K562 (cell line): ENCODE measurements around the gene PRSS8. TPM values are rescaled to one million over a fixed set of nuclear protein-coding genes. Genes with fewer than 3 reads are reported as not detected.
A peak's percentile ranks its signal among the peaks of the same experiment; 100 is the strongest.

ENCODE experiments used
- ATAC-seq: fragments of 200-7000 bp; cut with Tn5 transposase; 3 replicates; pipeline ENCODE4 v1.9.1; 2020; ENCODE audit warnings: moderate library complexity
- BruUV-seq: library from RNA; stranded (reverse); fragments of 400-500 nt; replicated peaks from 2 replicates; lab custom pipeline; 2021; lab: Mats Ljungman, UMichigan
- CTCF ChIA-PET: fragments of 300-600 bp; formaldehyde crosslinking; extraction: SDS; loops from one replicate; lab custom pipeline; 2021; ENCODE audit warnings: low intra/inter-chr PET ratio; lab: Yijun Ruan, JAX
- POLR2A ChIA-PET: fragments of 300-600, 350-650 bp; sonication (Branson Sonifier 250); formaldehyde crosslinking; extraction: SDS; loops from one replicate; lab custom pipeline; 2021; ENCODE audit warnings: antibody characterized with exemption, inconsistent platforms; lab: Yijun Ruan, JAX
- DNase-seq, 4 experiments: peaks; one replicate each; pipeline versions ENCODE4 v3.0.0 to v3.0.0-alpha.2; 2011 to 2018; ENCODE audit warnings: low spot score in 3 of 4, mixed read lengths in 3 of 4; ENCODE audit errors: extremely low read depth in 1 of 4
- FAIRE-seq: peaks from 2 replicates; lab custom pipeline; 2011; peaks lifted over from hg19 to GRCh38; lab: Jason Lieb, UNC
- H2AFZ ChIP-seq: 2 replicates; pipeline ENCODE4 v1.6.0; 2011; ENCODE audit warnings: low read depth, low read length, control low read depth, inconsistent platforms
- H3K27ac ChIP-seq: fragments of 200-600 bp; 3 replicates; pipeline ENCODE4 v1.8.0; 2011; ENCODE audit warnings: low read depth, mild to moderate bottlenecking, control low read depth, inconsistent platforms, low read length, moderate library complexity, mixed read lengths; ENCODE audit errors: extremely low read depth
- H3K27me3 ChIP-seq, 2 experiments: fragments of 300-600 bp in 1 of 2; 2 replicates in 1 of 2; 3 replicates in 1 of 2; pipeline versions ENCODE4 v1.6.0 to v1.8.0; 2011; ENCODE audit warnings: inconsistent platforms in 2 of 2, low read length in 2 of 2, mild to moderate bottlenecking in 1 of 2, mixed read lengths in 1 of 2, moderate library complexity in 1 of 2; ENCODE audit not compliant: control insufficient read depth in 2 of 2, insufficient read depth in 2 of 2
- H3K36me3 ChIP-seq: fragments of 300-600 bp; 3 replicates; pipeline ENCODE4 v1.8.0; 2011; ENCODE audit warnings: mild to moderate bottlenecking, low read length, inconsistent platforms; ENCODE audit not compliant: control insufficient read depth, insufficient read depth
- H3K4me1 ChIP-seq, 2 experiments: fragments of 200-600 bp in 1 of 2; replicated peaks in 1 of 2; 2 replicates in 1 of 2; 3 replicates in 1 of 2; pipeline versions ENCODE4 v1.5.1 to v1.8.0; 2011; ENCODE audit warnings: inconsistent platforms in 2 of 2, low read length in 2 of 2, mild to moderate bottlenecking in 1 of 2, mixed read lengths in 1 of 2, moderate library complexity in 1 of 2; ENCODE audit not compliant: control insufficient read depth in 2 of 2, insufficient read depth in 2 of 2
- H3K4me2 ChIP-seq: 2 replicates; pipeline ENCODE4 v1.6.1; 2011; ENCODE audit warnings: low read length, control low read depth, inconsistent platforms, mixed read lengths; ENCODE audit not compliant: insufficient read depth
- H3K4me3 ChIP-seq: fragments of 200-600 bp; sonication (generic), shearing (Covaris generic); 2 replicates; pipeline ENCODE4 v1.5.1; 2016; ENCODE audit warnings: control low read depth, inconsistent platforms
- H3K79me2 ChIP-seq: fragments of 200-600 bp; 3 replicates; pipeline ENCODE4 v1.8.0; 2011; ENCODE audit warnings: low read length, inconsistent platforms; ENCODE audit not compliant: control insufficient read depth, insufficient read depth
- H3K9ac ChIP-seq, 2 experiments: 2 replicates each; pipeline versions ENCODE4 v1.6.0 to v1.6.1; 2011; ENCODE audit warnings: low read depth in 2 of 2, low read length in 2 of 2, control low read depth in 1 of 2, inconsistent platforms in 1 of 2, mild to moderate bottlenecking in 1 of 2, mixed read lengths in 1 of 2; ENCODE audit not compliant: insufficient read depth in 1 of 2
- H3K9me1 ChIP-seq: one replicate; pipeline ENCODE4 v1.6.0; 2011; ENCODE audit warnings: inconsistent platforms, mild to moderate bottlenecking, low read length, moderate library complexity; ENCODE audit not compliant: control insufficient read depth, insufficient read depth
- H3K9me3 ChIP-seq: replicated peaks from 2 replicates; pipeline ENCODE4 v1.5.1; 2011; ENCODE audit warnings: low read depth, low read length, inconsistent platforms; ENCODE audit not compliant: control insufficient read depth, insufficient read depth
- H4K20me1 ChIP-seq: replicated peaks from 2 replicates; pipeline ENCODE4 v1.6.1; 2011; ENCODE audit warnings: low read length, inconsistent platforms, mixed read lengths; ENCODE audit not compliant: control insufficient read depth, insufficient read depth
- ELF4 ChIP-seq: fragments of 450-650 bp; formaldehyde crosslinking; IDR thresholded peaks from 2 replicates; pipeline ENCODE4 v1.4.0; 2022; ENCODE audit warnings: missing genetic modification characterization
- ESRRB ChIP-seq: fragments of 250-450 bp; sonication (Bioruptor Pico); IDR thresholded peaks from 2 replicates; pipeline ENCODE4 v1.5.0; 2020; ENCODE audit warnings: mild to moderate bottlenecking, moderate library complexity, borderline replicate concordance
- FOXK2 ChIP-seq, 2 experiments: fragments of 450-650 bp; IDR thresholded peaks in 1 of 2; conservative IDR thresholded peaks in 1 of 2; 2 replicates each; pipeline ENCODE4 v1.6.1; 2016; ENCODE audit warnings: low read depth in 2 of 2, mild to moderate bottlenecking in 1 of 2
- KHSRP ChIP-seq: fragments of 450-650 bp; IDR thresholded peaks from 2 replicates; pipeline ENCODE4 v1.6.1; 2017
- KLF6 ChIP-seq: fragments of 250-450 bp; sonication (Bioruptor Pico); IDR thresholded peaks from 2 replicates; pipeline ENCODE4 v1.4.0; 2020; ENCODE audit warnings: mild to moderate bottlenecking, moderate library complexity, borderline replicate concordance
- MEIS2 ChIP-seq: fragments of 450-650 bp; IDR thresholded peaks from 2 replicates; pipeline ENCODE4 v1.6.1; 2014; ENCODE audit warnings: mild to moderate bottlenecking; ENCODE audit not compliant: partially characterized antibody
- RBM17 ChIP-seq: fragments of 200-400 bp; formaldehyde crosslinking; IDR thresholded peaks from 2 replicates; pipeline ENCODE4 v1.6.1; 2017; ENCODE audit warnings: low read depth, mild to moderate bottlenecking, low read length, borderline replicate concordance
- SMARCA5 ChIP-seq: fragments of 450-650 bp; IDR thresholded peaks from 2 replicates; pipeline ENCODE4 v1.6.1; 2016
- TAF15 ChIP-seq: fragments of 200-400 bp; formaldehyde crosslinking; IDR thresholded peaks from 2 replicates; pipeline ENCODE4 v1.6.1; 2017; ENCODE audit warnings: mild to moderate bottlenecking, low read depth, low read length, moderate library complexity
- TBP ChIP-seq: optimal IDR thresholded peaks from 2 replicates; pipeline ENCODE3; 2011; ENCODE audit warnings: low read depth, low read length, improper control_type of control experiment
- ZFP36 ChIP-seq: fragments of 150-350 bp; IDR thresholded peaks from 2 replicates; pipeline ENCODE4 v1.6.1; 2018; ENCODE audit warnings: low read length, low read depth; ENCODE audit not compliant: partially characterized antibody
- ZFX ChIP-seq: sonication (generic); formaldehyde crosslinking; IDR thresholded peaks from 2 replicates; pipeline ENCODE4 v1.8.0; 2022; ENCODE audit warnings: mild to moderate bottlenecking, missing genetic modification reagents, moderate library complexity
- ZNF551 ChIP-seq: fragments of 250-450 bp; sonication (Bioruptor Pico); IDR thresholded peaks from 2 replicates; pipeline ENCODE4 v1.5.0; 2021; ENCODE audit warnings: mild to moderate bottlenecking, moderate library complexity
- ZNF77 ChIP-seq: fragments of 250-450 bp; sonication (Bioruptor Pico); IDR thresholded peaks from 2 replicates; pipeline ENCODE4 v1.5.0; 2020
- ZNF79 ChIP-seq: fragments of 250-450 bp; sonication (Bioruptor Pico); IDR thresholded peaks from 2 replicates; pipeline ENCODE4 v1.4.0; 2020; ENCODE audit warnings: low read depth, mild to moderate bottlenecking, moderate library complexity
- WGBS: fragments of 100-300 bp; shearing (Covaris generic); methylation state at CpG from one replicate; pipeline ENCODE4 v1.1.6; 2016; ENCODE audit warnings: low coverage, mixed read lengths; ENCODE audit not compliant: insufficient coverage; ENCODE audit errors: missing lambda C conversion rate; 5-methylcytosine and 5-hydroxymethylcytosine counted together
- in situ Hi-C: fragments of 300-500 bp; cut with MboI; formaldehyde crosslinking; loops from 4 replicates; pipeline ENCODE4 v1.15.0; 2018; ENCODE audit warnings: inconsistent platforms, mixed read lengths
- intact Hi-C: fragments of 100-400 bp; cut with micrococcal nuclease; formaldehyde crosslinking; loops from 2 replicates; pipeline ENCODE4 v1.14.2; 2022
- polyA plus RNA-seq, 8 experiments: library from polyadenylated mRNA; depleted of rRNA in 4 of 8; stranded (reverse) in 5 of 8; unstranded in 3 of 8; fragments of >200 nt; fragmentation: Nextera tagmentation in 2 of 8; fragmentation: Illumina TruSeq in 1 of 8; extraction: Ambion mirVana in 2 of 8; extraction: Trizol in 1 of 8; gene quantifications; 2 replicates each; pipeline versions ENCODE4 v1.2.1 to v1.2.3, GENCODE V29; 2011 to 2014; ENCODE audit warnings: inconsistent platforms in 1 of 8, missing spikeins in 1 of 8
- total RNA-seq, 7 experiments: library from RNA; depleted of rRNA in 6 of 7; stranded (reverse); fragments of >200 nt in 6 of 7; fragmentation: Illumina TruSeq in 2 of 7; extraction: Trizol in 2 of 7; gene quantifications; 2 replicates each; pipeline versions ENCODE4 v1.2.1 to v1.2.3, GENCODE V29; 2011 to 2021; ENCODE audit warnings: low replicate concordance in 1 of 7
- TF ChIP-seq, protein P1 (sequence below): sonication (generic); formaldehyde crosslinking; IDR thresholded peaks from 2 replicates; pipeline ENCODE4 v1.9.0; 2022; ENCODE audit warnings: mild to moderate bottlenecking, missing genetic modification reagents
- TF ChIP-seq, protein P2 (sequence below): sonication (generic); formaldehyde crosslinking; IDR thresholded peaks from 2 replicates; pipeline ENCODE4 v1.9.0; 2022; ENCODE audit warnings: mild to moderate bottlenecking, missing genetic modification reagents
- TF ChIP-seq, protein P3 (sequence below): fragments of 450-650 bp; formaldehyde crosslinking; IDR thresholded peaks from 2 replicates; pipeline ENCODE4 v1.4.0; 2020; ENCODE audit warnings: mild to moderate bottlenecking, moderate library complexity

The PRSS8 gene
- total and polyA plus RNA-seq, 9 of the 15 experiments (the other 6 are each of a cell fraction or from before 2014, with no cell fraction given) = 0.25 to 3.9 (median 1.3) TPM; not detected in 1

DNA sequence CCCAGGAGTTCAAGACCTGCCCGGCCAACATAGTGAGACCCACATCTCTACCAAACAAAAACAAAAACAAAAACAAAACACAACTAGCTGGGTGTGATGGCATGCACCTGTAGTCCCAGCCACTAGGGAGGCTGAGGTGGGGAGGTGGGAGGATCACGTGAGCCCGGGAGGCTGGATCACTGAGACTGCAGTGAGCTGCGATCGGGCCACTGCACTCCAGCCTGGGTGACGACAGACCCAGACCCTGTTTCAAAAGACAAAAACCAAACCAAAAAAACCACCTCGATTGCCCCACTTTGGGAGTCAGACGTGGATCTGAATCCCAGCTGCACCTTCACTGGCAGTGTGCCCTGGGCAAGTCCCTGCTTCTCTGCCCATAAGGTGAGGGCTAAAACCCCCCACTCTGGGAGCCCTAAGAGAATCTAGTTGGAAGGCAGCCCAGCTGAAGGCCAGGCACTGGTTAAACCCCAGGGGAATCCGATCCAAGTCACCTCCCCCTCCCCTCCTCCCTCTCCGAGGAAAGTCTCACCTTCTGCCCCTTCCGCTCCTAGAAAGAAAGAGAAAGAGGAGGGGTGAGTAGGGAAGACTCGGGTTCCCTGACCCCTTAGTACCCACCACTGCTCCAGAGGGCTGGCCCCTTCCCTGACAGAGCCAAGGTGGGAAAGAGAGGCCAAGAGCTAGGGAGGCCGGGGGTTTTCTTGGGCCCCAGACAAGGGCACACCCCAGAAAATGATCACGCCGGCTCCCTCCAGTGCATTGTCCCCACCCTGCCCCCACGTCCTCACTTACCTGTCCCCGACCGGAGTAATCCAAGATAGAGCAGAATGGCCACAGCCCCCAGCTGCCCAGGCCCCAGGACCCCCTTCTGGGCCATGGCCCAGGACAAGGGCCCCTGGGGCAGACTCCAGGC, 647 bp downstream of the PRSS8 start:
- in situ Hi-C loops = no loop called here
- H3K9ac ChIP-seq = peak overlapping the region; percentile 36 to 87
- H3K27me3 ChIP-seq = no peaks in the 10 kb centered on the region
- H3K9me1 ChIP-seq = no peaks in the 10 kb centered on the region
- peak overlapping the region; percentile 41; the same call in 1 of the 3 replicates for H3K27ac ChIP-seq
- no peaks in the 10 kb centered on the region for H3K79me2 ChIP-seq
- ChIA-PET CTCF (no interaction called here), POLR2A (interaction anchor here (0.6 to 4.2 kb wide), 8 partner anchors 9 to 45 kb away, joined by 3 to 23 read pairs (median 4); partner anchors contain the start of genes FUS and KAT8)
- TSS peak; percentile 53 for BruUV-seq
- peak overlapping the region; percentile 26; the same call in 1 of the 2 replicates for H3K4me3 ChIP-seq
- ATAC-seq (peak; percentile 81), FAIRE-seq (peak; percentile 67), DNase-seq (peak in 2 of 4 experiments; percentile 19 to 48)
- no peaks in the 10 kb centered on the region for H3K9me3 ChIP-seq
- peak overlapping the region; percentile 81 for H3K4me2 ChIP-seq
- H3K4me1 ChIP-seq = peaks cover 31 to 79% of the 10 kb centered on the region in 2 experiments
- WGBS = 32% methylated on average over 12 of the region's 18 CpGs
- H4K20me1 ChIP-seq = no peaks in the 10 kb centered on the region
- H3K36me3 ChIP-seq = peaks cover 27% of the 10 kb centered on the region; the same call in 2 of the 3 replicates
- intact Hi-C loops = no loop called here
- H2AFZ ChIP-seq = peak overlapping the region; percentile 65
- peak; percentile 11; the same call in 1 of the 2 replicates for TF ChIP-seq ZFX (CRISPR knock-in tag)
- TF ChIP-seq, protein P1, sequence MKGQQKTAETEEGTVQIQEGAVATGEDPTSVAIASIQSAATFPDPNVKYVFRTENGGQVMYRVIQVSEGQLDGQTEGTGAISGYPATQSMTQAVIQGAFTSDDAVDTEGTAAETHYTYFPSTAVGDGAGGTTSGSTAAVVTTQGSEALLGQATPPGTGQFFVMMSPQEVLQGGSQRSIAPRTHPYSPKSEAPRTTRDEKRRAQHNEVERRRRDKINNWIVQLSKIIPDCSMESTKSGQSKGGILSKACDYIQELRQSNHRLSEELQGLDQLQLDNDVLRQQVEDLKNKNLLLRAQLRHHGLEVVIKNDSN = peak; percentile 93
- TF ChIP-seq ESRRB (CRISPR knock-in tag) = no peak
- TF ChIP-seq, protein P2, sequence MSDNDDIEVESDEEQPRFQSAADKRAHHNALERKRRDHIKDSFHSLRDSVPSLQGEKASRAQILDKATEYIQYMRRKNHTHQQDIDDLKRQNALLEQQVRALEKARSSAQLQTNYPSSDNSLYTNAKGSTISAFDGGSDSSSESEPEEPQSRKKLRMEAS (CRISPR knock-in tag) = no peak
- TF ChIP-seq KHSRP = no peak
- TF ChIP-seq SMARCA5 = no peak
- no peak for TF ChIP-seq ZNF77 (CRISPR knock-in tag)
- no peak for TF ChIP-seq RBM17
- TF ChIP-seq MEIS2 = no peak
- no peak for TF ChIP-seq ZNF79 (CRISPR knock-in tag)
- no peak for TF ChIP-seq ZFP36
- no peak for TF ChIP-seq TAF15
- no peak for TF ChIP-seq ZNF551 (CRISPR knock-in tag)
- no peak for TF ChIP-seq TBP
- TF ChIP-seq FOXK2 (conservative IDR thresholded peaks at IDR 0.05 in 1 of 2, IDR thresholded peaks at IDR 0.05 in 1 of 2; ENCODE audit: low read depth in 2 of 2) = 0 out of 4 replicates have a peak, but pooled peaks of 1 of the 2 experiments have one; percentile 11
- TF ChIP-seq, protein P3, sequence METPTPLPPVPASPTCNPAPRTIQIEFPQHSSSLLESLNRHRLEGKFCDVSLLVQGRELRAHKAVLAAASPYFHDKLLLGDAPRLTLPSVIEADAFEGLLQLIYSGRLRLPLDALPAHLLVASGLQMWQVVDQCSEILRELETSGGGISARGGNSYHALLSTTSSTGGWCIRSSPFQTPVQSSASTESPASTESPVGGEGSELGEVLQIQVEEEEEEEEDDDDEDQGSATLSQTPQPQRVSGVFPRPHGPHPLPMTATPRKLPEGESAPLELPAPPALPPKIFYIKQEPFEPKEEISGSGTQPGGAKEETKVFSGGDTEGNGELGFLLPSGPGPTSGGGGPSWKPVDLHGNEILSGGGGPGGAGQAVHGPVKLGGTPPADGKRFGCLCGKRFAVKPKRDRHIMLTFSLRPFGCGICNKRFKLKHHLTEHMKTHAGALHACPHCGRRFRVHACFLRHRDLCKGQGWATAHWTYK (CRISPR knock-in tag) = no peak
- TF ChIP-seq KLF6 (CRISPR knock-in tag) = no peak
- TF ChIP-seq ELF4 (CRISPR knock-in tag) = 0 out of 2 replicates have a peak, but pooled peaks have one; percentile 21
